ENCODE results near the gene SLC35B2.

The SLC35B2 gene

DNA sequence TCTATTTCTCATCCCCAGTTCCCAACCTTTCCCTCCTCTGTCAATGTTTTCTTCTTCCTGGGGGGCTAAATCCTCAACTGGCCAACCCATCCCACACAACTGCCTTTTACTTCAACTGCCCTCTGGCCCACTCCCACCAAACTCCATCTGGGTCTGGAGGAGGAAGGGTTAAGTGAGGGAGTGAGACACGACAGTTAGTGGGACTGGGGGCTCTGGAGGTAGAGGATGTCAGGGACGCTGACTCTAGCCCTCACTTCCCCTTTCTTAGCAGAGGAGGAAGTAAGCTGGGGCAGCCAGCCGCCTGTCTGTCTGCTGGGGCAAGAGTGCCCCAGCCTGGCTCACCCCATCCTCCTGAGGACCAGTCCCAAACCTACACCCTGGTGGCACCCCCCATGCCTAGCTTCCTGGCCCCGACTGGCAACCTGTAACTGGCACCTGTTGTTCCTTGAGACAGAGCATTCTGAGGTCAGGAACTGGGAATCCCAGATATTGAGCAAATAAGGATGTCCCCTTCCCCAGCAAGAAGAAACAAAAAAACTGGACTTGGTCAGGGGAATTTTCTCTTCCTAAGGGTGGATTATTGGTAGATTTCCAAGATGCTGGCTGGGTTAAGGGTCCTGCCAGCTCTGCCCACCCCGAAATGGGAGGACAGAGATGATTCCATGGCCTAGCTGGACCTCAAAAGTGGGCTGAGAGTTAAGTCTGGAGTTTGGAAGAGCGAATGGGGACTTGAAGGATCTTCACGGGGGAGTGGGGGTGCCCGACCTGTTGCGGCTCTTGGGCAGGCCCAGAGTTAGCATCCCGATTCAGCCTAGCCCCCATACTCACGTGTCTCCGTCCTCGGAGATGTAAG, 7.1 kb upstream of the SLC35B2 start:
- Histone ChIP-seq H3K79me2 (ENCODE audit: insufficient read depth, low read depth) (peaks cover 45% of the 10 kb centered on the region), H3K27me3 (ENCODE audit: insufficient read depth, low read depth) (peaks cover 7% of the 10 kb centered on the region; the same call in 1 of the 2 replicates), H3K9ac (peak overlapping the region; percentile 92), H4K20me1 (ENCODE audit: insufficient read depth) (no peaks in the 10 kb centered on the region), H3K4me3 (IDR thresholded peaks at IDR 0.05; ENCODE audit: insufficient read depth, low read depth, low read length) (no peak overlapping the region), H2AFZ (ENCODE audit: low read depth) (peak overlapping the region; percentile 50; the same call in 1 of the 2 replicates), H3K36me3 (ENCODE audit: insufficient read depth) (no peaks in the 10 kb centered on the region), H3K4me2 (peak overlapping the region; percentile 100), H3K4me1 (ENCODE audit: low read depth, poor library complexity, severe bottlenecking) (peaks cover 51% of the 10 kb centered on the region), H3K27ac (peak overlapping the region; percentile 96)
- no peak; the same call in 1 of the 2 replicates for TF ChIP-seq CTCF (conservative IDR thresholded peaks at IDR 0.05; ENCODE audit: low read depth, low read length)

- peak overlapping the region; percentile 96 for H3K27ac ChIP-seq
- no peak for TF ChIP-seq CTCF (conservative IDR thresholded peaks at IDR 0.05; ENCODE audit: low read depth, low read length)
- H3K27me3 ChIP-seq (ENCODE audit: insufficient read depth, low read depth): no peaks in the 10 kb centered on the region
- H3K79me2 ChIP-seq (ENCODE audit: insufficient read depth, low read depth): peaks cover 45% of the 10 kb centered on the region
- peak overlapping the region; percentile 100 for H3K4me2 ChIP-seq
- H4K20me1 ChIP-seq (ENCODE audit: insufficient read depth): no peaks in the 10 kb centered on the region
- H3K4me3 ChIP-seq (IDR thresholded peaks at IDR 0.05; ENCODE audit: insufficient read depth, low read depth, low read length): no peak overlapping the region
- peaks cover 52% of the 10 kb centered on the region for H3K4me1 ChIP-seq (ENCODE audit: low read depth, poor library complexity, severe bottlenecking)
- H3K36me3 ChIP-seq (ENCODE audit: insufficient read depth): no peaks in the 10 kb centered on the region; the same call in 1 of the 2 replicates
- H2AFZ ChIP-seq (ENCODE audit: low read depth): no peak overlapping the region
- peak overlapping the region; percentile 92 for H3K9ac ChIP-seq
Observed at GRCh38 chr6:44263354-44264100, 6.2 kb upstream of the SLC35B2 start.

DNA sequence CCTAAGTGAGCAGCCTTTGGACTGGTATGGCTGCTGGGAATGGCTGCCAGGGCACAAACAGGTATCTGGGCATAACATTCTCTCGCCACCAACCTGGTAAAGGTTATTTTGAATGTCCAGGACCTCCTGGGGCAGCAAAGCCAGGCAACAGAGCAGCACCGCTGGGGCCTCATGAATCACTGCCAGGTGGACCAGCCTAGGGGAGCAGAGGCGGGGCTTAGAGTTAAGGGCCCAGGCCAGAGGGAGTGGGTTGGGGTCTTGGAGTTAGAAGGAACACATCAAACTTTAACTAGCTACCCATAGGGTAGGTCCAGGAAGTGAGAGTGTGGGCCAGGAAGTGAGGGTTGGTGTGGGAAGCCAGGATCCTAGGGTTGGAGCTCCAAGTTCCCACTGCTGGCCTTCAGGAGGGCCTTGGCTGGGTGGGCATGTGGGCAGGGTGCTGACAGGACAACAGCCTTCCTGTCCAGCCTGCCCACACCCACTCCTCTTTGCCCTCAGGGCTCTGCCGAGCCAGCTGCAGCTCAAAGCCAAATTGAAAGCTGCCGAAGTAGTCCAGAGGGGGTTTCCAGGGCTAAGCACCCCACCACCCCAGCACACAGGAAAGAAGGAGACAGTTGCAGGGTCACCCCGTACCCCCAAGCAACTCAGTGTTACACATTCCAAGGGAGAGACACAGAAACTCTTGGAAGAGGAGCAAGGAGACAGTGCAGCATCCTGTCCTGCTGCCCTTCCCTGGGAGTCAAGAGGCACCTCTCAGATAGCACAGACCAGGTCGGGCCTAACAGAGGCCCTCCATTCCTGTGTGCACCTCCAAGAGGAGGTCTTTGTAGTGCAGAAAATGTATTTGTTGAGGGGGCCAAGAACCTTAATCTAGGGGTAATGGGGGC, 5.4 kb upstream of the SLC35B2 start:
- Histone ChIP-seq H3K9ac (peak overlapping the region; percentile 92), H3K79me2 (ENCODE audit: insufficient read depth, low read depth) (peaks cover 45% of the 10 kb centered on the region), H3K4me1 (ENCODE audit: low read depth, poor library complexity, severe bottlenecking) (peaks cover 57% of the 10 kb centered on the region)

More for the DNA sequence above, 5.4 kb upstream of the SLC35B2 start:
- H3K36me3 ChIP-seq (ENCODE audit: insufficient read depth): no peaks in the 10 kb centered on the region; the same call in 1 of the 2 replicates
- peak overlapping the region; percentile 100 for H3K4me2 ChIP-seq
- H4K20me1 ChIP-seq (ENCODE audit: insufficient read depth): no peaks in the 10 kb centered on the region
- peak overlapping the region; percentile 96 for H3K27ac ChIP-seq
- H3K27me3 ChIP-seq (ENCODE audit: insufficient read depth, low read depth): no peaks in the 10 kb centered on the region
- H2AFZ ChIP-seq (ENCODE audit: low read depth): no peak overlapping the region
- no peak for TF ChIP-seq CTCF (conservative IDR thresholded peaks at IDR 0.05; ENCODE audit: low read depth, low read length)
- H3K4me3 ChIP-seq (IDR thresholded peaks at IDR 0.05; ENCODE audit: insufficient read depth, low read depth, low read length): no peak overlapping the region
